HL-60 (cell line): ENCODE results near the gene ASXL1.
A peak's percentile ranks its signal among the peaks of the same experiment; 100 is the strongest.

Experiments used
- POLR2AphosphoS5 ChIP-seq: IDR thresholded peaks from 2 replicates; pipeline ENCODE4 v1.6.1; 2012; ENCODE audit warnings: low read depth
- REST ChIP-seq: IDR thresholded peaks from 2 replicates; pipeline ENCODE4 v1.6.1; 2012; ENCODE audit warnings: low read depth; ENCODE audit not compliant: insufficient replicate concordance
- TF ChIP-seq, protein P1 (sequence below): IDR thresholded peaks from one replicate; pipeline ENCODE4 v1.5.1; 2011; ENCODE audit warnings: low read length, control low read depth, inconsistent platforms; ENCODE audit not compliant: insufficient read depth

DNA sequence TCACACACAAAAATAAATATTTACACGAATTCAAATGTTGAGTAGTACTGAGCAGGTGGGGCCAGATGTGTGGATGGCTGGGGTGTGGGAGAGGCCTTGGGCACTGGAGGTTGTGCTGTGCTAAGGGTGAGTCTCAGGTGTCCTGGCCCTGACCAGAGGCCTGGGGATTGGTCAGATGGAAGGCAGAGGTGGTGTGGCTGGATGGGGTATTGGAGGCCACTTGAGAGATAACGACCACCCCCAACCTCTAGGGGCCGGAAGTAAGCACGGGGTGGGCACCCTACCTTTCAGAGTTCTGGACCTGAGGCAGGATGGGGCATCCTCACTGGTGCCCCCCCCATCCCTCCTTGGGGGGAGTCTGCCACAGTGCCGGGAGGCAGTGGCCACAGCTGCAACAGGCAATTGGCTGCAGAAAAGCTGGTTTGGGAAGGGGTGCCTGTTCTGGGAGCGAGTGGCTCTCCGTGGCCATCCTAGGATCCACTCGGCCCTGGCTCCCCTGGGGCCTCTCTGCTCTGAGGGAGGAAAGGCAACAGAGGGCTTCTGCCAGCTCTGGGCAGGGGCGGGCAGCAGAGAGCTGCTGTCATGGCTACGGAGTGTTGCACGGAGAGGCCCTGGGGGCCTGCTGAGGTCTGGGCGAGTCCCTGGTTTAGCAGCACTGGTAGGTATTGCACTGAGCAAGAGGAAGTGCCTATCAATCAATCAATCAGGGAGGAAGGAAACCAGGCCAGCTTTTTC lies 87.6 kb downstream of the ASXL1 start:
- TF ChIP-seq, protein P1, sequence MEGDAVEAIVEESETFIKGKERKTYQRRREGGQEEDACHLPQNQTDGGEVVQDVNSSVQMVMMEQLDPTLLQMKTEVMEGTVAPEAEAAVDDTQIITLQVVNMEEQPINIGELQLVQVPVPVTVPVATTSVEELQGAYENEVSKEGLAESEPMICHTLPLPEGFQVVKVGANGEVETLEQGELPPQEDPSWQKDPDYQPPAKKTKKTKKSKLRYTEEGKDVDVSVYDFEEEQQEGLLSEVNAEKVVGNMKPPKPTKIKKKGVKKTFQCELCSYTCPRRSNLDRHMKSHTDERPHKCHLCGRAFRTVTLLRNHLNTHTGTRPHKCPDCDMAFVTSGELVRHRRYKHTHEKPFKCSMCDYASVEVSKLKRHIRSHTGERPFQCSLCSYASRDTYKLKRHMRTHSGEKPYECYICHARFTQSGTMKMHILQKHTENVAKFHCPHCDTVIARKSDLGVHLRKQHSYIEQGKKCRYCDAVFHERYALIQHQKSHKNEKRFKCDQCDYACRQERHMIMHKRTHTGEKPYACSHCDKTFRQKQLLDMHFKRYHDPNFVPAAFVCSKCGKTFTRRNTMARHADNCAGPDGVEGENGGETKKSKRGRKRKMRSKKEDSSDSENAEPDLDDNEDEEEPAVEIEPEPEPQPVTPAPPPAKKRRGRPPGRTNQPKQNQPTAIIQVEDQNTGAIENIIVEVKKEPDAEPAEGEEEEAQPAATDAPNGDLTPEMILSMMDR = no peak
- TF ChIP-seq POLR2AphosphoS5 (0 out of 2 replicates have a peak, but pooled peaks have one; percentile 43), REST (no peak)
